ENCODE data around the gene CNBD2.
A peak's percentile ranks its signal among the peaks of the same experiment; 100 is the strongest.
"Not testable (repeated sequence)": the region's sequence is repeated elsewhere in the genome, so short reads cannot be mapped to it uniquely, and the experiment has no call there.

CNBD2 gene

GRCh38 chr20:35967979-35968640 is at the start of gene CNBD2:
Gene CNBD2, plus strand, starts transcription at chr20:35968590. Its CDS starts 173 bp downstream, at chr20:35968763.
- no peak for DNase-seq

GRCh38 chr20:35920523-35920922 is 47.9 kb upstream of the CNBD2 start:
- DNase-seq: no peak

- no peak for DNase-seq
Observed at GRCh38 chr20:35929301-35929700, 39.1 kb upstream of the CNBD2 start.

GRCh38 chr20:35934050-35934449 is 34.3 kb upstream of the CNBD2 start:
- DNase-seq: no peak

- no peak for DNase-seq
Observed at GRCh38 chr20:35939264-35939663, 29.1 kb upstream of the CNBD2 start.

GRCh38 chr20:35941620-35942019 is 26.8 kb upstream of the CNBD2 start:
- no peak for DNase-seq

- no peak for DNase-seq
Observed at GRCh38 chr20:35942243-35942642, 26.1 kb upstream of the CNBD2 start.

GRCh38 chr20:35947489-35947888 is 20.9 kb upstream of the CNBD2 start:
- DNase-seq: no peak

- DNase-seq: no peak
Observed at GRCh38 chr20:35947907-35948306, 20.5 kb upstream of the CNBD2 start.

- DNase-seq: no peak
Observed at GRCh38 chr20:35950093-35950492, 18.3 kb upstream of the CNBD2 start.

- DNase-seq: not testable (repeated sequence)
Observed at GRCh38 chr20:35952080-35952479, 16.3 kb upstream of the CNBD2 start.

GRCh38 chr20:35952480-35953386 is 15.7 kb upstream of the CNBD2 start:
- DNase-seq: peak in 1 of 2 donors; percentile 16

- DNase-seq: peak in 1 of 2 donors; percentile 48
Observed at GRCh38 chr20:35953387-35954199, 14.8 kb upstream of the CNBD2 start.

GRCh38 chr20:35954200-35954906 is 14.0 kb upstream of the CNBD2 start, which contains the start of gene SCAND1:
Gene SCAND1, minus strand, starts transcription at chr20:35954502. Its CDS starts 218 bp downstream, at chr20:35954284.
- DNase-seq: peak; percentile 87 to 92

- DNase-seq: no peak
Observed at GRCh38 chr20:35954907-35955251, 13.5 kb upstream of the CNBD2 start.

GRCh38 chr20:35956616-35957015 is 11.8 kb upstream of the CNBD2 start:
- no peak for DNase-seq

GRCh38 chr20:35959291-35959690 is 9.1 kb upstream of the CNBD2 start:
- not testable (repeated sequence) for DNase-seq

- DNase-seq: no peak
Observed at GRCh38 chr20:35963878-35964277, 4.5 kb upstream of the CNBD2 start.

- no peak for DNase-seq
Observed at GRCh38 chr20:35968930-35969329, 540 bp downstream of the CNBD2 start.

- no peak for DNase-seq
Observed at GRCh38 chr20:35971981-35972380, 3.6 kb downstream of the CNBD2 start.

- DNase-seq: no peak
Observed at GRCh38 chr20:35972462-35972861, 4.1 kb downstream of the CNBD2 start.

- DNase-seq: no peak
Observed at GRCh38 chr20:35974256-35974655, 5.9 kb downstream of the CNBD2 start.
